Activated CD4-positive, CD25-positive, alpha-beta regulatory T cell treated with anti-CD3 and anti-CD28 coated beads, Interleukin-2, amount 50 U/mL, for 72 hours (primary cell): ENCODE measurements around the gene BTBD9.

Experiments used
- DNase-seq: peaks from one replicate; pipeline ENCODE4 v3.0.0; 2021

The BTBD9 gene

DNA sequence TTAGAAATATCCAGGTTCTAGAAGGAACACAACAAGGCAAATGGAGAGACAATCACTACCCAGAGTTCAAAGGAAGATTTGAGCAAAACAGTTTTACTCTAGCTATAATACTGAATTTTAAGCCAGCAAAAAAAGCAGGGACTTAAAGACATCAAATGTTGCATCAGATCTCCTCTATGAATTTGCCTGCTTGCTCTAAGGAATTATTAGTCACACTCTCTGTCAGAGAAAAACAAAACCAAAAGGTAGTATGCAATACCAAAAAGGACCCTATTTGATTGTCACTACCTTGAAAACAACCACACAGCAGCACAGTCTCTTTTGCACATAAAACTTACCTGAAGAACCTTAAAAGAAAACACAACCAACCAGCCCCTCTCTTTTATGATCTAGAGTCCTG lies 46.3 kb downstream of the BTBD9 start:
- DNase-seq: no peak

DNA sequence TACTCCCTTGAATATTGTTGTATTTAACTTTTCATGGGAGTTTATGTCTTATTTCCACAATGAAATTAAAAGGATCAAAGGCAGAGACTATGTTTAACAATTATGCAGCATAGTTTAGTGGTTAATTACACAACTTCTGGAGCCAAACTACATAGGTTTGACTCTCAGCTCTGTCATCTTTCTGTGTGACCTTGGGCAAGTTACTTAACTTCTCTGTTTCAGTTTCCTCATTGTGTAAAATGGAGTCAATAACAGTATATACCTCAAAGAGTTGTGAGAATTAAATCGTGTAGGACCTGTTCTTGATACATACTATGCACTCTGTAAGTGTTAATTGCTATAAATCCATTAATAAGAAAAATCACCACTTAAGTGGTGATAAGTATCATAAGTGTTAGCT lies 48.3 kb downstream of the BTBD9 start:
- DNase-seq: no peak

- no peak for DNase-seq
Observed at GRCh38 chr6:38589367-38589720, 50.4 kb downstream of the BTBD9 start.

DNA sequence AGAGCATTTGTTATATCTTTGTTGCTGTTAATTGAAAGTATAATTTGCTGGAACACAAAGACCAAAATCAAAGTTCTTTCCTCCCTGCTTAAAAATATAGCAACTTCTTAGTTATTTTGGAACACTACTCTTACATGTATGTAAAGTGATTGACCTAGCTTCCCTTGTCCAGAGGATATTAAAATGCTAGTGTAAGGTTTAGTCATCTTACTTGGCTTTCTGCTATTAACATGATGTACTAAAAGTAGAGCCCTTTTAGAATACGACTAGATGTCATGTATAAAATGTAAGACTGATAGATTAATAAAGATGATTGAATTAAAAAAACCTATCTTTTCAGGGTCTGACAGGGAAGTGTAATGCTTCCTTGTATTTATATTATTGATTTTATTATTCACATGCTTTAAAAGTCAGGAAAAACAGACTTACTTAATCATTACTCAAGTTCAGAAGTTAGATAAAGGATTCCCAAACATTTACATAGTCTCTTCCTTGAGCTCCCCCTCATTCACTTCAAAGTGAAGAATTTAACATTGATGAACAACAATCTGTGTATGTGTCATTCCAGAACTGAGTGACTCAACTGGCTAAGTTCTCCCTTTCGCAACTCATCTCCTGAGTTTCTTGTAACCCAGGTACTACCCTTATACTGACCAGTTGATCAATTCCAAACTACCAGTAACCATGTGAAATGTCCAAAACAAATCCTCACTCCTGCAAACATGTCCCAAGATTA lies 50.9 kb downstream of the BTBD9 start:
- DNase-seq: no peak

DNA sequence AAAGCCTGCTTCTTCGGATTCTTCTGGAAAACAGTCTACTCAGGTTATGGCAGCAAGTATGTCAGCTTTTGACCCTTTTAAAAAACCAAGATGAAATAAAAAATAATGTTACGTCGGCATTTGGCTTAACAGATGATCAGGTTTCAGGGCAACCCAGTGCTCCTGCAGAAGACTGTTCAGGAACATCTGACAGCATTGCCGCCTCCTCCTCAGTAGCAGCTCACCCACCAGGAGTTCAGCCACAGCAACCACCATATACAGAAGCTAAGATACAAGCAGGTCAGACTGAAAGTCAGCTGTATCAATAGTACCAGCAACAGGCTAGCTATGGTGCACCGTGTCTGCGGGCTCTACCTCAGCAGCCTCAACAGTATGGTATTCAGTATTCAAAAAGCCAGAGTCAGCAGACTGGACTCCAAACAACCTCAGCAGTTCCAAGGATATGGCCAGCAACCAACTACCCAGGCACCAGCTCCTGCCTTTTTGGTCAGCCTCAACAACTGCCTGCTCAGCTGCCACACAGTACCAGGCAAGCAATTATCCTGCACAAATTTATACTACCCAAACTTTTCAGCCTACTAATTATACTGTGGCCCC lies 51.9 kb downstream of the BTBD9 start:
- DNase-seq: no peak

GRCh38 chr6:38586992-38587391 lies 52.7 kb downstream of the BTBD9 start:
- DNase-seq: no peak

DNA sequence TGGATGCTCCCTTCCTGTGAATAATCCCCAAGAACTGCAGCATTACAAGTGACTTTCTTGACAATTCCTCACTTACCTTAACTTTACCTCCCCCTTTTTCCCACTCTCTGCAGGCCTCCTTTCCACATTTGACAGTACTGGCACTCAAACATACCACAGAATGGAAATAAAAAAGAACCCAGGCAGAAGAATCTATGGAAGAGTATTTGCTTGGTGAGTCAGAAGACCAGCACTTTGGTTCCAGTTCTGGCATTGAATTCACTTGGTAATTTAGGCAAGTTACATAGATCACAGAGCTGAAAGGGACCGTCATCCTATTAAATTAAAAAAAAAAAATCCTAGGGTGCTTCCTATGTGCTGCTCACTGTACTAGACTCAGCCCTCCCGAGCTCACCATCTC lies 55.0 kb downstream of the BTBD9 start:
- no peak for DNase-seq

DNA sequence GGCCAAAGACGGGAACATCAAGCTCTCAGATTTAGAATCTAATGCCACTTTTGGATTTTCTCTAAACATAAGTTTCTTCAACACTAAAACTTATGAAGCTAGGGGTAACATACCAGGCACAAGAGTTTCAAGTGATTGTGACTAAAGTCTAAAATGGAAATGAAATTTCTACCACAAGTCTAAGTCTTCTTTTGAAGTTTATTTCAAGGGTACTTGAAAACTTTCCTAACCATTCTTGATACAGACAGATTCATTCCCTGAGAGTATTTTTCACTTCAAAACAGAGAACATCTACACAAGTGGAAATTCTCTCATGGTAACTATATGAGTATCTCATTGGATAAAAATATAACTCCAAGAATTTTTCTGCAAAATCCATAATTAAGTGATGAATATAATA lies 56.2 kb downstream of the BTBD9 start:
- no peak for DNase-seq

- no peak for DNase-seq
Observed at GRCh38 chr6:38580030-38580429, 59.7 kb downstream of the BTBD9 start.

GRCh38 chr6:38579010-38579628 lies 60.6 kb downstream of the BTBD9 start:
- DNase-seq: no peak

DNA sequence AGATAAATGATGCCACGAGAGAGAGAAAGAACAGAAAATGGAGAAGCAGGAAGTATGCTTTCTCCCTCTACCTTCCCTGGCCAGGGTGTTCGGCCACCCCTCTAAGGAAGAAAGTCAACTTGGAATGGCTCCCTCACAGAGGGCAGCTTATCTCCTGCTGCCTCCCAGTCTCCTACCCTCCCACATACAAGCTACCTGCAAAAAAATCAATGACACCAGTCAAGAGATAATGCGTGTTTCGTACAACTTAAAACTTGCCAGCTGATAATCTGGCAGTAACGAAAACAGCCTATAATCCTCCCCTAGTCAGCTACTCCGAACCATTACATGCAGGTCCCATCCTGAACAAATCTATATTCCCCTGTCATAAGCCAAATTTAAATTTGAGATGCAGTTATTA lies 61.7 kb downstream of the BTBD9 start:
- DNase-seq: no peak

GRCh38 chr6:38577492-38577891 lies 62.2 kb downstream of the BTBD9 start:
- no peak for DNase-seq

DNA sequence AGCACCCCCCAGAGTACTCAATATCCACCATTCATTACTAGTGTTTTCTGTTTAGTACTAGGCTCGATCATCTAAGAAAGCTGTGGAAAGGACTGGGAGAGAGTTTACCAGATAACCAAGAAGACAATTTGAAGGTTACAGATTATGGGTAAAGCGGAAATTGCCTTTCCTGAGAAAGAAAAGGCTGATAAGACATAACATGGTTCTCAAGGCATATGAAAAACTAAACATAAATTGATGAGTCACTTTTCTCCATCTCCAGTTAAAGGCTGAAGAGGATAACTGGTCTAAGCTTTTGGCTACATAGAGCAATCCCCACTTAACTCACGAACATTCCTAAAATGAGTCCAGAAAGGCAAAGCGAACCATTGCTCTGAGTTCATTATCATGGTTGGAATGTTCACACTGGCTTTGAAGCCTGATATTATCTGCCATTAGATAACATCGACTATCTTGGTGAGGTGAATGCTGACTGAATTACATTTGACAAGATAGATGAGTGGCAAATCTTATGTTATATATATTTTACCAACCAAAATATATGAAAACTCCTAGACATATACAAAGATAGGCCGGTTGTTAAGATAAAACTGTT lies 65.8 kb downstream of the BTBD9 start:
- DNase-seq: no peak

DNA sequence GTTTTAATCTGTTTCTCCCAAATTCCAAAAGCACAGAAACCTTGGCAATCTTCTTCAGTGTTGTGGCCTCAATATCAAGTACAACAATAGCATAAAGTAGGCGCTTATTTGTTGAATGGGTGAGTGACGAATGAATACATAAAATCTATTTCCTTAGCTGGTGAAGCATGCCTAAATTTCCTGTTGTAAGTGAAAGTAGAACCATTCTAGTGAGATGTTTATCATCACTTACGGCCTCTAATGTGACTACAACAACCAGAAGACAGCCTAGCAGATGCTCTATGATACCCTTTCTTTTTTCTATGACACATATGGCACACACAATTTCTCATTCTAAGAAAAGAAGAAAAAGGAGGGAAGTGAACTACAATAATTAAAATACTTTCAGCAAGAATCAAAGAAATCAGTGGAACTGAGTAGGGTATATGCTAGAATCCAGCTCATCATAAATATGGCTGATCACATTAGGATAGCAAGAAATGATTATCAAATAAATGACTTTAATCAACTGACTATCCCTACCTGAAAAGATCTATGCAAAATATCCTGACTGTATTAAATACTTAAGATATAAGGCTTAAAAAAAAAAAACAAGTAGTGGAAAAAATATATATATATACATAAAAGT lies 67.4 kb downstream of the BTBD9 start:
- DNase-seq: no peak

- no peak for DNase-seq
Observed at GRCh38 chr6:38571721-38572120, 68.0 kb downstream of the BTBD9 start.

DNA sequence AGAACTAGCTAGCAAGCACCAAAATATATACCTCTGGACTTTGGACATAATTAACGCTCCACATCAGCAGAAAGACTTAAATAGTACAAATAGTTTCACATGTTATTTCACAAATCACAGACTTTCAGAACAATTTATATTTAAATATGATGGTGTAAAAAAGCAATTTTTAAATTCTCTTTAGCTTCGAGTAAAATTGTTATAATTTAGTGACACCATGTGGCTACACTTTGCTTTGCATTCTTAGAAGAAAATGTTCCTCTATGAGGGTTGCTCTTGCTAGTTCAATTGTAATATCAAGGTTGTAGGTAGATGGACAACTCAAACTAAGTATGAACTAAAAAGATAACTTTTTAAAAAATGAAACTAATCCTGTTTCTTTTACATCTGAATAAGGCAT lies 69.0 kb downstream of the BTBD9 start:
- no peak for DNase-seq

DNA sequence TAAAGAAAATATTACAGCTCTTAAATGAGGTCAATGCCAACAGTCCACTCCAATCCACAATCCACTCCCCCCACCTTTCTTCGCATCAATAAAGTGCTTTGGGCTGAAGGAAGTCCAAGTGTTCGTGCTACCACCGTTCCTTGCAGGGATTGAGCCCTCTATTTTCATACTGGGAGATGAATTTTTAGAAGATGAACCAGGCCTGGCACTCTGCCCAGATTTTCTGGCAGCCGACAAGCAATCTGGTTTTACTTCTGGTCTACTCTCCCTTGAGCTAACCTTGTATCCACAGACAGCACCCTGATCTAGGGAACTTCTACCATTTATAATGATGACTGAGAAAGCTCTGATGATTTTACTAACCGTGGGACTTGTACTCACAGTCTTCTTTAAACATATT lies 72.3 kb downstream of the BTBD9 start:
- no peak for DNase-seq

DNA sequence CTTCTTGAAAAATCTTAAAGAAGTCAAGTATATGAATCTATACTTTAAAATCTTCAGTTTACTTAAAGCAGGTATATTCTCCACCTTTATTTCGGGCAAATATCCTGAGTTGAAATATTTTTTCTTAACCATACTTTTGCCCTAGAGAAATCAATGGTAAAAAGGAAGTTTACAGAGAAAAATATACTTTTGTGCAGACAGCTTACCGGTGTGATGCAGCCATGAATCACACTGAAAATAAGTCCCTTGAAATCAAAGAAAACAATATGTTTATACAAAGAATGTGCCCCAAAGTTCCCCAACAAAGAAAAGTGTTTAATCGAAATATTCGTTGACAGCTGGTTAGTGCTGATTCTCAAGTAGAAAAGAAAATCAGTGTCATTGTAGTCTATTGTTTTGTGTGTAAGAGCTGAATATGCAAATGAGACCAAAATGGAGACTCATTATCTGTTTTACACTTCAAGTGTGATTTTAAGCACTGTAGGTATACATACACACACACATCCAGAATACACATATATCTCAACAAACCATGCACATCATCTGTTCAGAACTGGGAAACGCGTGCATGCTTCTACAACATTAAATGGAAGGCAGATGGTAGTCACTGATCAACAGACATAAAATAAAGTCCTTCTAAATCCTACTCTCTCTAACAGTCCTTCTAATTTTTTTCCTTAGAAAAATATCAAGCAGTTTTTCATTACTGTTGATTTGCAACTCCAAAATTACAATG lies 73.3 kb downstream of the BTBD9 start:
- DNase-seq: no peak

DNA sequence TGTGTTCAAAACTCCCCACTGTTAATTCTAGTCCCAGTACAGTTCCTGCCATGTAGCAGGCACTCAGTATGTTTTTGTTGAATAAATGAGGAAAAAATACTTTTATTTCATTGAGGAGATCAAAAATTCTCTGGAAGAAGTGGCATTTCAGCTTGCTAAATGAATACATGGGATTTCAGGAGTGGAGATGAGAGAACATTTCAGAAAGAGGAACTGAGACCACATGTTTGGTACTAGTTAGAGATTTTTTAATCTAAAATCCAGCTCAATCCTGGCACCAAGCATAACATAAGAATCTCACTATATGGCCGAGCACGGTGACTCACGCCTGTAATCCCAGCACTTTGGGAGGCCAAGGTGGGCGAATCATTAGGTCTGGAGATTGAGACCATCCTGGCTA lies 75.4 kb downstream of the BTBD9 start:
- no peak for DNase-seq

DNA sequence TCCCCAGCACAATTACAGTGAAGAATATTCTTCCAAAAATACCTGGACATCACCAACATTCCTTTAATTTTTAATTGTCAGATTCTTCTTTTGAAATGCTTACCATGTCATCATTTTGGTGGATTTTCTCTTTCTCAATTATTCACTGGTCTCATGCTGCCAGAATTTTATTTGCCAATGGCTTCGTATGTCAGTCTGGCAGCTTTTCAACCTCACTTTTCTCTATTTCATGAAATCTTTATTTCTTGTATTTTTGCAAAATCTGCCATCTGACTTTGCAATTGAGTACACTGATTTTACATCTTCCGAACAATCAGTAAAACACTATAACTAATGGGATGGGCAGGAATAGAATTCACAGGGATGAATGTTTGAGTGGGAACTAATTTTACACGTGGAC lies 84.1 kb downstream of the BTBD9 start:
- DNase-seq: no peak

DNA sequence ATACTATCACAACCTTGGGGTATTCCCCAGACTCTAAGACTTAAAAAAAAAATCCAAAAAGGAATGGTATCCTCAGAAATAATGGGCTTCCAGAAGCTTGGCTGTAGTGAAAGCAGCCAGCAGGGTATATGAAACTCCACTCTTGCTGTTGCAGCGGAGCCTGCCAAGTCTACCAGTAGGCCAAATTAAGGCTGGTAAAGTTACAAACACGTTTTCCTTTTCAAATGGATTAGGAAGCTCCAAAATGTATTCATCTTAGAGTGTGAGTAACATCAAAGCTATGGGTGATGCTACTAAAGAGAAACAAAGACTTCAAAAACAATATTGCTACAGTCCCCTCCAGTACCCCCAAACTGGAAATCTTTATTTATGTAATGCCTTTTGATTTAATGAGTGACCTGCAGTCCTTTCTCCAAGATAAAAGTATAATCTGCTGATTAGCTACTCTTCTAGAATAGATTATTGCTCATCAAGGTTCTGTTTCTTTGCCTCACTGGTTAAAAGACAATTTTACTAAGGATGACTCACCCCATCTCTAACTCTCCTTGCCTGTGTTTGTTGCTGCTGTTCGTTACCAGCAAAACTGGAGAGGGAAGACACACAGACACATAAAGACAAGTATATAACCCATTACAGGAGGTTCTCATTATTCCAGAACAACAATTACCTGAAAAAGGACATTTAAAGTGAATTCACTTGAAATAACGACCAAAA lies 84.9 kb downstream of the BTBD9 start:
- DNase-seq: no peak

GRCh38 chr6:38554014-38554413 lies 85.7 kb downstream of the BTBD9 start:
- no peak for DNase-seq
